Measurements from ENCODE around the gene GPX4.

GPX4 gene

GRCh38 chr19:1110809-1111640 is 7.2 kb downstream of the GPX4 start:
- Histone ChIP-seq H3K27ac (ENCODE audit: poor library complexity, severe bottlenecking) (no peak overlapping the region), H3K9me3 (ENCODE audit: severe bottlenecking) (no peaks in the 10 kb centered on the region), H3K36me3 (ENCODE audit: low read depth) (peaks cover 73% of the 10 kb centered on the region), H3K4me3 (ENCODE audit: severe bottlenecking) (no peak overlapping the region), H3K27me3 (ENCODE audit: insufficient read depth, poor library complexity, severe bottlenecking) (no peaks in the 10 kb centered on the region), H3K4me1 (ENCODE audit: insufficient read depth, poor library complexity, severe bottlenecking) (no peaks in the 10 kb centered on the region)
- ATAC-seq (ENCODE audit: low read depth) (peak; percentile 3; the same call in 1 of the 3 replicates), DNase-seq (ENCODE audit: low spot score) (no peak)
- no peak for TF ChIP-seq CTCF (IDR thresholded peaks at IDR 0.05; ENCODE audit: poor library complexity, severe bottlenecking)

- Histone ChIP-seq H3K27me3 (ENCODE audit: insufficient read depth, poor library complexity, severe bottlenecking) (no peaks in the 10 kb centered on the region), H3K4me1 (ENCODE audit: insufficient read depth, poor library complexity, severe bottlenecking) (no peaks in the 10 kb centered on the region), H3K9me3 (ENCODE audit: severe bottlenecking) (no peaks in the 10 kb centered on the region), H3K36me3 (ENCODE audit: low read depth) (peaks cover 73% of the 10 kb centered on the region), H3K4me3 (ENCODE audit: severe bottlenecking) (no peak overlapping the region), H3K27ac (ENCODE audit: poor library complexity, severe bottlenecking) (no peak overlapping the region)
- TF ChIP-seq CTCF (IDR thresholded peaks at IDR 0.05; ENCODE audit: poor library complexity, severe bottlenecking), result no peak
- ATAC-seq (ENCODE audit: low read depth) (no peak), DNase-seq (ENCODE audit: low spot score) (no peak)
Observed at GRCh38 chr19:1111641-1112267, 8.0 kb downstream of the GPX4 start.

- Histone ChIP-seq H3K27ac (ENCODE audit: poor library complexity, severe bottlenecking) (no peak overlapping the region), H3K4me3 (ENCODE audit: severe bottlenecking) (no peak overlapping the region), H3K4me1 (ENCODE audit: insufficient read depth, poor library complexity, severe bottlenecking) (no peaks in the 10 kb centered on the region), H3K9me3 (ENCODE audit: severe bottlenecking) (no peaks in the 10 kb centered on the region), H3K27me3 (ENCODE audit: insufficient read depth, poor library complexity, severe bottlenecking) (no peaks in the 10 kb centered on the region), H3K36me3 (ENCODE audit: low read depth) (peaks cover 73% of the 10 kb centered on the region)
- TF ChIP-seq CTCF (IDR thresholded peaks at IDR 0.05; ENCODE audit: poor library complexity, severe bottlenecking), result no peak
- ATAC-seq (ENCODE audit: low read depth) (no peak), DNase-seq (ENCODE audit: low spot score) (no peak)
Observed at GRCh38 chr19:1112268-1113029, 8.7 kb downstream of the GPX4 start.

GRCh38 chr19:1113030-1113985 is 9.5 kb downstream of the GPX4 start:
- TF ChIP-seq CTCF (IDR thresholded peaks at IDR 0.05; ENCODE audit: poor library complexity, severe bottlenecking), result peak; percentile 83
- DNase-seq (ENCODE audit: low spot score) (peak; percentile 90), ATAC-seq (ENCODE audit: low read depth) (peak; percentile 56)
- H3K27me3 ChIP-seq (ENCODE audit: insufficient read depth, poor library complexity, severe bottlenecking), result no peaks in the 10 kb centered on the region
- no peak overlapping the region for H3K4me3 ChIP-seq (ENCODE audit: severe bottlenecking)
- H3K4me1 ChIP-seq (ENCODE audit: insufficient read depth, poor library complexity, severe bottlenecking), result no peaks in the 10 kb centered on the region
- no peak overlapping the region for H3K27ac ChIP-seq (ENCODE audit: poor library complexity, severe bottlenecking)
- H3K36me3 ChIP-seq (ENCODE audit: low read depth), result peaks cover 77% of the 10 kb centered on the region
- H3K9me3 ChIP-seq (ENCODE audit: severe bottlenecking), result no peaks in the 10 kb centered on the region
